GM12878 (cell line): ENCODE measurements around the gene MMRN2. TPM values are rescaled to one million over a fixed set of nuclear protein-coding genes. Genes with fewer than 3 reads are reported as not detected.

ENCODE experiments used
- ATAC-seq: fragments of 200-7000 bp; cut with Tn5 transposase; 3 replicates; pipeline ENCODE4 v1.9.1; 2020; ENCODE audit warnings: mild to moderate bottlenecking, moderate library complexity
- BruUV-seq: library from RNA; stranded (reverse); fragments of 400-500 nt; replicated peaks from 2 replicates; lab custom pipeline; 2021; lab: Mats Ljungman, UMichigan
- CTCF ChIA-PET: fragments of 300-600 bp; sonication (Branson Sonifier 250); formaldehyde crosslinking; extraction: SDS; loops from one replicate; lab custom pipeline; 2021; ENCODE audit warnings: inconsistent platforms; lab: Yijun Ruan, JAX
- POLR2A ChIA-PET: fragments of 350-600 bp; formaldehyde crosslinking; extraction: SDS; loops from one replicate; lab custom pipeline; 2021; ENCODE audit warnings: inconsistent platforms; lab: Charles Lee
- RAD21 ChIA-PET: fragments of 300-600 bp; sonication (Branson Sonifier 250); formaldehyde crosslinking; loops from one replicate; lab custom pipeline; 2023; ENCODE audit warnings: antibody characterized with exemption; ENCODE audit not compliant: unreplicated experiment; lab: Charles Lee
- SMC1A ChIA-PET: fragments of 300-600 bp; sonication (Branson Sonifier 250); formaldehyde crosslinking; loops from one replicate; lab custom pipeline; 2023; ENCODE audit not compliant: unreplicated experiment, uncharacterized antibody; lab: Charles Lee
- DNase-seq: peaks from one replicate; pipeline ENCODE4 v3.0.0-alpha.2; 2011; ENCODE audit warnings: low read depth, low spot score
- FAIRE-seq: peaks from 3 replicates; lab custom pipeline; 2011; peaks lifted over from hg19 to GRCh38; lab: Jason Lieb, UNC
- H2AFZ ChIP-seq: 2 replicates; pipeline ENCODE4 v1.6.0; 2011; ENCODE audit warnings: low read depth, low read length, control low read depth; ENCODE audit not compliant: control insufficient read depth
- H3K27ac ChIP-seq: 2 replicates; pipeline ENCODE4 v1.5.1; 2011; ENCODE audit warnings: control low read depth; ENCODE audit not compliant: control insufficient read depth, insufficient read depth
- H3K27me3 ChIP-seq, 2 experiments: replicated peaks in 1 of 2; 2 replicates each; pipeline versions ENCODE4 v1.6.0 to v1.6.1; 2011; ENCODE audit warnings: low read length in 1 of 2; ENCODE audit not compliant: control insufficient read depth in 2 of 2, insufficient read depth in 2 of 2
- H3K36me3 ChIP-seq, 2 experiments: 2 replicates each; pipeline ENCODE4 v1.5.1; 2011; ENCODE audit warnings: low read length in 1 of 2; ENCODE audit not compliant: control insufficient read depth in 2 of 2, insufficient read depth in 2 of 2
- H3K4me1 ChIP-seq: 2 replicates; pipeline ENCODE4 v1.6.1; 2011; ENCODE audit warnings: mild to moderate bottlenecking, low read length, moderate library complexity, mixed read lengths; ENCODE audit not compliant: control insufficient read depth, insufficient read depth
- H3K4me2 ChIP-seq: 2 replicates; pipeline ENCODE4 v1.6.0; 2011; ENCODE audit warnings: control low read depth; ENCODE audit not compliant: control insufficient read depth, insufficient read depth
- H3K4me3 ChIP-seq: fragments of 200-600 bp; sonication (generic); 2 replicates; pipeline ENCODE4 v1.5.1; 2016
- H3K79me2 ChIP-seq: 2 replicates; pipeline ENCODE4 v1.6.0; 2011; ENCODE audit warnings: low read length; ENCODE audit not compliant: control insufficient read depth, insufficient read depth
- H3K9ac ChIP-seq: 2 replicates; pipeline ENCODE4 v1.8.0; 2011; ENCODE audit warnings: low read length, control low read depth, mixed read lengths; ENCODE audit not compliant: control insufficient read depth, insufficient read depth
- H3K9me3 ChIP-seq: replicated peaks from 3 replicates; pipeline ENCODE4 v1.5.1; 2011; ENCODE audit warnings: mild to moderate bottlenecking, low read length; ENCODE audit not compliant: control insufficient read depth, insufficient read depth
- H4K20me1 ChIP-seq: 2 replicates; pipeline ENCODE4 v1.6.0; 2011; ENCODE audit not compliant: control insufficient read depth, insufficient read depth
- CUX1 ChIP-seq: IDR thresholded peaks from 2 replicates; pipeline ENCODE4 v1.6.1; 2012; ENCODE audit warnings: improper control_type of control experiment, low read depth, low read length; ENCODE audit not compliant: insufficient replicate concordance
- ETV6 ChIP-seq, 2 experiments: fragments of 450-650 bp in 1 of 2; IDR thresholded peaks in 1 of 2; conservative IDR thresholded peaks in 1 of 2; 2 replicates each; pipeline ENCODE4 v1.6.1; 2014; ENCODE audit warnings: antibody characterized with exemption in 1 of 2, borderline replicate concordance in 1 of 2, low read depth in 1 of 2, mild to moderate bottlenecking in 1 of 2, moderate library complexity in 1 of 2
- FOXM1 ChIP-seq: IDR thresholded peaks from 2 replicates; pipeline ENCODE4 v1.6.1; 2012; ENCODE audit warnings: low read depth, mild to moderate bottlenecking, inconsistent platforms, low read length, moderate library complexity
- NBN ChIP-seq: fragments of 450-650 bp; IDR thresholded peaks from 2 replicates; pipeline ENCODE4 v1.6.1; 2016
- TCF3 ChIP-seq: IDR thresholded peaks from 2 replicates; pipeline ENCODE4 v1.6.1; 2012; ENCODE audit warnings: low read depth, mild to moderate bottlenecking, low read length, borderline replicate concordance; ENCODE audit not compliant: insufficient read depth
- YBX1 ChIP-seq: fragments of 450-650 bp; IDR thresholded peaks from 2 replicates; pipeline ENCODE4 v1.6.1; 2016; ENCODE audit warnings: antibody characterized with exemption
- WGBS: methylation state at CpG from one replicate; pipeline ENCODE4 v1.1.6; 2016; ENCODE audit warnings: low lambda C conversion rate; ENCODE audit not compliant: insufficient replicate concordance, insufficient coverage; ENCODE audit errors: missing lambda C conversion rate; 5-methylcytosine and 5-hydroxymethylcytosine counted together
- in situ Hi-C: fragments of 300-500 bp; cut with MboI; formaldehyde crosslinking; loops from 9 replicates; pipeline ENCODE4 v1.14.3; 2018; ENCODE audit warnings: mixed read lengths
- intact Hi-C: fragments of 100-400 bp; cut with micrococcal nuclease; formaldehyde crosslinking; loops from one replicate; pipeline ENCODE4 v1.14.2; 2022; ENCODE audit not compliant: unreplicated experiment
- polyA plus RNA-seq, 11 experiments: library from polyadenylated mRNA; depleted of rRNA in 4 of 11; unstranded in 6 of 11; stranded (reverse) in 5 of 11; fragments of >200 nt; fragmentation: Nextera tagmentation in 4 of 11; fragmentation: Illumina TruSeq in 1 of 11; extraction: Ambion mirVana in 4 of 11; extraction: Trizol in 1 of 11; gene quantifications; 1 replicate in 1 of 11; 2 replicates in 10 of 11; pipeline versions ENCODE4 v1.2.1 to v1.2.3, GENCODE V29; 2011 to 2016; ENCODE audit warnings: inconsistent platforms in 2 of 11, missing spikeins in 2 of 11, low read depth in 1 of 11
- total RNA-seq, 4 experiments: library from RNA; depleted of rRNA in 3 of 4; stranded (reverse); fragments of >200 nt in 3 of 4; fragmentation: Illumina TruSeq in 1 of 4; extraction: Trizol in 1 of 4; gene quantifications; 2 replicates each; pipeline versions ENCODE4 v1.2.1 to v1.2.3, GENCODE V29; 2013 to 2021
- TF ChIP-seq, protein P1 (sequence below): fragments of 450-650 bp; IDR thresholded peaks from 2 replicates; pipeline ENCODE4 v1.6.1; 2016; ENCODE audit warnings: mild to moderate bottlenecking, moderate library complexity, borderline replicate concordance

Gene MMRN2
- total and polyA plus RNA-seq, 10 of the 15 experiments (the other 5 are each of a cell fraction or from before 2014, with no cell fraction given): 0.09 to 1.0 (median 0.54) TPM; not detected in 3

DNA sequence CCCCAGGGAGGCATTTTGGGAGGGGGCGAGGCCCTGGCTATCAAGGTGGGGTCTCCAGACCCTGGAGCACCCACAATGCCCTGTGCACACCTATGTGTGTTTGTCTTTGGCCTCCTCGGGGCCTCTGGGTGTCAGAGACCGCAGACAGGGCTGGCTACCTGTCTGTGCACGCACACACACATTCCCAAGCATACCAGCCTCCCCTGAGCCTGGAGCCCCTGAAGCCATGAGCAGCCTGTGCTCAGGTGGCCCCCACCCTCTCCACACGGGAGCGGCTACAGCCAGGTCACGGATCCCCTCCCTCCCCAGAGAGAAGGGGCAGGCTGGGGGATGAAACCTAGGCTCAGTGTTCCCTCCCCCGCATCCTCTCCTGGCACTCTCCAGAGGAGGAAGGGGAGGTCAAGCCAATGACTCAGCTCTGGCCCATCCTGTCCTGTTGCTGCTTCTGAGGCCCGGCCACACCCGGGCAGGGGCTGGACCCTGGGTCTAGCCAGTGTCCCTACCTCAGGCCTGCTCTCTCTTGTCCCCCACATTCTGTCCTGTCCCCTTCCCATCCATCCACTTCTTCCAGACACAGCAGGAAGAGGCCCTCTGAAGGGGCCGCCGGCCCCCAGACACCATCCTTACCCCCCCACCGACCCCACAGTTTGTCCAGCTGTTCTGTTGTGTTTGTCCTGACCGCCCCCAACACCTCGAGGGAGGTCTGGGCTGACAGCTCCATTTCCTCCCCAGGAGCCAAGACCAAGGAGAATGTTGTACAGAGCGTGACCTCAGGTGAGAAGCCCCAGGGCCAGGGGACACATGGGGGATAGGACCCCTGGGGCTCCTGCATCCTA, 1.7 kb upstream of the MMRN2 start:
- FAIRE-seq (no peak), DNase-seq (no peak), ATAC-seq (no peak)
- Histone ChIP-seq H3K27ac (no peak overlapping the region), H3K4me1 (peaks cover 16% of the 10 kb centered on the region), H4K20me1 (no peaks in the 10 kb centered on the region), H3K4me3 (no peak overlapping the region), H3K9me3 (no peaks in the 10 kb centered on the region), H3K9ac (no peak overlapping the region), H2AFZ (no peak overlapping the region), H3K36me3 (no peaks in the 10 kb centered on the region), H3K27me3 (no peaks in the 10 kb centered on the region), H3K4me2 (no peak overlapping the region), H3K79me2 (no peaks in the 10 kb centered on the region)
- WGBS: 42% methylated on average over 15 of the region's 16 CpGs
- BruUV-seq: no TSS peak
- in situ Hi-C loops (no loop called here), intact Hi-C loops (no loop called here)
- ChIA-PET RAD21 (no interaction called here), SMC1A (no interaction called here), POLR2A (interaction anchor here (1.4 kb wide), 1 partner anchor 12 kb away, joined by 3 read pairs; no protein-coding TSS in a partner anchor), CTCF (interaction anchor here (0.7 to 2.2 kb wide), 6 partner anchors 11 to 269 kb away, joined by 3 to 6 read pairs (median 4); no protein-coding TSS in a partner anchor)
- TF ChIP-seq TCF3: no peak
- no peak for TF ChIP-seq NBN
- TF ChIP-seq, protein P1, sequence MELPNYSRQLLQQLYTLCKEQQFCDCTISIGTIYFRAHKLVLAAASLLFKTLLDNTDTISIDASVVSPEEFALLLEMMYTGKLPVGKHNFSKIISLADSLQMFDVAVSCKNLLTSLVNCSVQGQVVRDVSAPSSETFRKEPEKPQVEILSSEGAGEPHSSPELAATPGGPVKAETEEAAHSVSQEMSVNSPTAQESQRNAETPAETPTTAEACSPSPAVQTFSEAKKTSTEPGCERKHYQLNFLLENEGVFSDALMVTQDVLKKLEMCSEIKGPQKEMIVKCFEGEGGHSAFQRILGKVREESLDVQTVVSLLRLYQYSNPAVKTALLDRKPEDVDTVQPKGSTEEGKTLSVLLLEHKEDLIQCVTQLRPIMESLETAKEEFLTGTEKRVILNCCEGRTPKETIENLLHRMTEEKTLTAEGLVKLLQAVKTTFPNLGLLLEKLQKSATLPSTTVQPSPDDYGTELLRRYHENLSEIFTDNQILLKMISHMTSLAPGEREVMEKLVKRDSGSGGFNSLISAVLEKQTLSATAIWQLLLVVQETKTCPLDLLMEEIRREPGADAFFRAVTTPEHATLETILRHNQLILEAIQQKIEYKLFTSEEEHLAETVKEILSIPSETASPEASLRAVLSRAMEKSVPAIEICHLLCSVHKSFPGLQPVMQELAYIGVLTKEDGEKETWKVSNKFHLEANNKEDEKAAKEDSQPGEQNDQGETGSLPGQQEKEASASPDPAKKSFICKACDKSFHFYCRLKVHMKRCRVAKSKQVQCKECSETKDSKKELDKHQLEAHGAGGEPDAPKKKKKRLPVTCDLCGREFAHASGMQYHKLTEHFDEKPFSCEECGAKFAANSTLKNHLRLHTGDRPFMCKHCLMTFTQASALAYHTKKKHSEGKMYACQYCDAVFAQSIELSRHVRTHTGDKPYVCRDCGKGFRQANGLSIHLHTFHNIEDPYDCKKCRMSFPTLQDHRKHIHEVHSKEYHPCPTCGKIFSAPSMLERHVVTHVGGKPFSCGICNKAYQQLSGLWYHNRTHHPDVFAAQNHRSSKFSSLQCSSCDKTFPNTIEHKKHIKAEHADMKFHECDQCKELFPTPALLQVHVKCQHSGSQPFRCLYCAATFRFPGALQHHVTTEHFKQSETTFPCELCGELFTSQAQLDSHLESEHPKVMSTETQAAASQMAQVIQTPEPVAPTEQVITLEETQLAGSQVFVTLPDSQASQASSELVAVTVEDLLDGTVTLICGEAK: no peak
- TF ChIP-seq YBX1: no peak
- no peak for TF ChIP-seq CUX1
- TF ChIP-seq ETV6 (conservative IDR thresholded peaks at IDR 0.05 in 1 of 2, IDR thresholded peaks at IDR 0.05 in 1 of 2; ENCODE audit: borderline replicate concordance in 1 of 2, low read depth in 1 of 2): no peak
- no peak for TF ChIP-seq FOXM1
